Sciatic nerve (tissue), 2 donors: ENCODE data around the gene LYZL2. TPM values are rescaled to one million over a fixed set of nuclear protein-coding genes. Genes with fewer than 3 reads are reported as not detected.
"Not testable (repeated sequence)": the region's sequence is repeated elsewhere in the genome, so short reads cannot be mapped to it uniquely, and the experiment has no call there.

Experiments used
- ATAC-seq: fragments of 200-7000 bp; cut with Tn5 transposase; one replicate; pipeline ENCODE4 v1.9.1; 2020; ENCODE audit warnings: mild to moderate bottlenecking, moderate library complexity
- DNase-seq: peaks from one replicate; pipeline ENCODE4 v3.0.0-alpha.2; 2020; ENCODE audit warnings: low spot score
- intact Hi-C: fragments of 100-400 bp; cut with DNase I; formaldehyde crosslinking; loops from one replicate; pipeline ENCODE4 v1.14.2; 2022
- total RNA-seq: library from RNA; stranded (reverse); fragmentation: NEBNext Ultra II Directional; extraction: Animal tissue kit (Norgen Biotek cat#: 25700); gene quantifications from one replicate; pipeline ENCODE4 v1.2.1, GENCODE V29; 2021
- donor health status: DM: no; HTN: no; CAD: no.
- donor health status: DM: no; HTN: no; CAD: no.

Gene LYZL2
- total RNA-seq, 1 donor from 2014 or later = not detected

DNA sequence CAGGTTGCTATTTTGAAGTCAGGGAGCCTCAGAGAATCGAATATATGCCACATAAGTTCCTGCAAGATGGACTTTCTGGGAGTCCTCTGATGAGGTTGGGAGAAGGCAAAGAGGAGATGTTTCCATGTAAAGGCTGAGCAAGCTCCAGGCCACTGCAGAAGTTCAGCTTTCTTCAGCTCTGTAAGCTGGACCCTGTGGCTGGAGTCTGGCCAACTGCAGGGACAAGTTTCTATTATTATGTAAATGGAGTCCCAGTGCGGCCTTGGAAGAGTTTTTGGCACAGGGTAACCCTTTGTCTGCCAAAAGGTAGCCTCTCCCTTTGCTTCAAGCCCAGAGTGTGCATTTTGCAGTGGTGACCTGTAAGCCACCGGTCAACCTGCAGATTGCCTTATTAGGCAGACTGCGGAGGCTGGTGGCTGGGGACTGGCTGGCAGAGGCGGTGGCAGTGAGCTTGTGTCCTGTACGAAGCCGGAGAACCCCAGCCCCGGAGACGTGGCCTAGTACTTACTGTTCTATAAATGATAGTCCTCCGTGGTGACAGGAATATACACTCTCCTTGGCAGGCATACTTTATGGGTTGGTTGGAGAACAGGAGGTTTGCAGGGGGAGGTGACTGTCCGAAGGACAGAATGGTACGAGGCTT lies 14.1 kb upstream of the LYZL2 start:
- ATAC-seq = peak; percentile 17
- intact Hi-C loops, DNase-seq: not testable (repeated sequence)

DNA sequence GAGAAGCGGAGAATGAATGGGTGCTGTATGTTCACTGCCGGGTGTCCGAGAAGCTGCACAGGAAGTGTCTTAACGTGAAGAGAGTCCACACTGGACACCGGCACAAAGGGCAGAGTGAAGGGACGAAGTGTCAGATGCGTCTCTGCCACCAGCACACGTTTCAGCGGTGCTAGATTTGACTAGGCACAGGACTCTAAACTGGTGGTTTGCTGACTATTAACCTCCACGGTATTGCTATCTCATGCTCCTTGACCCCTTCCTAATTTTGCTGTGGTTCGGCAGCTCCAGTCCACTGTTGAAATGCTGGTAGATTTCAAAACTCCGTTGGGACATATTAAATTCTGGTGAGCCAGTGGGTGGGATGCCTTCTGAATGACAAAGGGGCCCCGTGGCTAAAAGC lies 13.3 kb upstream of the LYZL2 start:
- DNase-seq, intact Hi-C loops, ATAC-seq: not testable (repeated sequence)

DNA sequence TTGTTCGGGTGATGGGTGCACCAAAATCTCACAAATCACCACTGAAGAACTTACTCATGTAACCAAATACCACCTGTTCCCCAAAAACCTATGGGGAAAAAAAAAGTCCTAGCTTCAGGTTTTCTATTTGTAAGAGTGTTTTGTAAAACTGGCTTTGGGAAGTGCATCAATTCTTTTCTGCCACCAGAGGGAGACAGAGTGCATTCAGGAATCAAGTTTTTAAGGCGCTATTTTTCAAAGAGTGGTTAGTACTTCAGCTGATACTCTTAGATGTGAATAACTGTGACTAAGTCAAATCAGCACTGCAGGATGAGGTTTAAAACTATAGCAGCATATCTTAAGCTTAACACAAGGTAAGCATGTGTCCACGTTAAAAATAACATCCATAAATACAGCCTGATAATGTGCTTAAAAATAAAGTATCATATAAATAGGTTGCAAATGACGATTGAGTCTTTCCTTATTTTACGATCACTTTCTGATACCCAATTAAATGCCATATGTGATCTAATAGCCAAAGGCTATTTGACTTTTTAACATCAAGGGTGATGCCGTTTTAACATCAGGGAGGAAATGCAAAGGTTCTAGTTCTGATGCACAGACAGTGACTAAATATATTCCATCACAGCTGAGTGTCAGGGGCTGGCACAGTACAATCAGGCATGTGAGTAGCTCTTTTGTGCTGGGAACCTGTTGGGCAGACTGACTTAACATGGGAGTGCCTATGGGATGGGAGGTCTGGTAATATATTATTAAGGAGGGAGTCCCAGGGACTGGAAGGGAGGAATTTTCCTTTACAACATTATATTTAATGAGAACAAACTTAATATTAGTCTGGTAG lies 10.6 kb upstream of the LYZL2 start:
- intact Hi-C loops = no loop called here
- no peak for DNase-seq
- no peak for ATAC-seq

DNA sequence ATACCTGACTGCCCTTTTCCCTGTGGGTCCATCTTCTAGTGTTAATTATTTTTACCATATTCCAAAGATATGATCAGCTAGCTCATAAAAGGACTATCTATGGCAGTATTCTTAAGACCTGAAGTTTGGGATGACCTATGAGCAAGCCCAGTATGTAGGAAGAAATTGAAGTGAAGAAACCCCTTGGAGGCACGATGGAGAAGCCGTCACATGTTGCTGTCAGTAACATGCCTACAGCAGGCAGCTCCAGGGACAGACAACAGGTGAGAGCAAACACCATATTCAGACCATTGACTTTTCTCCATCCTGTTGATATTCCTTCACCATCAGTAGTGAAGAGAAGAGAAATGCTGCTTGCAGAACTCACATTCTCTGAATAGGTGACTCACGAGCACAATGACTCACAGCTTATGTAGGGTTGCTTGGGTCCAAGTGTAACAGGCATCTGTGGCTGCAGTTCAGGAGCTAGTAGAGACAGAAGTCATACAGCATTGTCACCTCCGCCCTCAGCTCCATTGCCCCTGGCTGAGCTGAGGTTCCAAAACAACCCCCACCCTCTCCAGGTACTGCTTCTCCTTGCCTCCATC lies 8.4 kb upstream of the LYZL2 start:
- intact Hi-C loops = no loop called here
- ATAC-seq (no peak), DNase-seq (no peak)

DNA sequence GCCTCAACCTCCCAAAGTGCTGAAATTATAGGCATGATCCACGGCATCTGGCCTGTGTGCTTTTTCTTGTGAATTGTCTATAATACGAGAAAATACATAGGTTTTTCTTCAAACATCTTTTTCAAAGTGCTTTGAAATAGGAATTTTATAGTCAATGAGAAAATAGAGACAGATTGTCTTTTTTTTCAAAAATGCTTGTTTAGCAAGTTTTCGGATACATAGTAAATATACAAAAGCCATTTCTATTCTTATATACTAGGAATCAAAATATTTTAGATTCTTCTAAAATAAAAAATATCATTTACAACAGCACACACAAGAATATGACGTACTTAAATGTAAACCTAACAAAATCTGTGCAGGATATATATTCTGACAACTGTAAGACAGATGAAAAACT lies 1.6 kb upstream of the LYZL2 start:
- ATAC-seq = no peak
- DNase-seq = no peak
- intact Hi-C loops = no loop called here

DNA sequence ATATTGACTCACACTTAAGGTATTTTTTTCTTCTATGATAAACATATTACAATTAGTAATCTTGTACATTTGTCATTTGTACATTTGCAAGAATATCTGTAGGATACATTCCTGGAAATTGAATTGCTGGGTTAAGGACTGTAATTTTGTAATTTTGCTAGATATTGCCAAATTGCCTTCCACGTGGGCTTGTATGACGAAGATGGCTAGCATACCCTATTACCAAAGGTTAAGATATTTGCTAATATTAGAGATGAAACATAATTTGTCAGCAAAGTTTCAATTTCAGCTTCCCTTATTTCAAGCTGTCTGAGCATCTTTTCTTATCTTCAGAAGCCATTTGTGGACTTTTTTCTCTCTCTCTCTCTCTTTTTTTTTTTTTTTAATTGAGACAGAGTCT lies 1.0 kb upstream of the LYZL2 start:
- no peak for DNase-seq
- intact Hi-C loops = no loop called here
- ATAC-seq = no peak

DNA sequence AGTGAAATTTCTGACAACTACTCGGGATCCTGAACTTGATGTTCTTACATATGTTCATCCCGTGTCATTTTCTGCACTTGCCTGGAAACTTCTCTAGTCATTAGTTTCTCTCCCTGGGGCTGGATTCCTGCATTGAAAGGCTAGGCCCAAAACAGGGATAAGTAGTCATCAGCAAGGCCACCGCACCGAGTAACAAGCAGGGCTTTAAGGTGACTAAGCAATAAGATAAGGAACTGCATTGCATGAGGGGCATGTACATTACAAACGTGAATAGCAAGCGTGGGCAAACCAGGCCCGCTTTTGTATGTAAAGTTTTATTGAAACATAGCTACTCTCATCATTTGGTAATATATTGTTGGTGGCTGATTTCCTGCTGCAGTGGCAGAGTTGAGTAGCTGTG lies 977 bp downstream of the LYZL2 start:
- DNase-seq, ATAC-seq, intact Hi-C loops: not testable (repeated sequence)

DNA sequence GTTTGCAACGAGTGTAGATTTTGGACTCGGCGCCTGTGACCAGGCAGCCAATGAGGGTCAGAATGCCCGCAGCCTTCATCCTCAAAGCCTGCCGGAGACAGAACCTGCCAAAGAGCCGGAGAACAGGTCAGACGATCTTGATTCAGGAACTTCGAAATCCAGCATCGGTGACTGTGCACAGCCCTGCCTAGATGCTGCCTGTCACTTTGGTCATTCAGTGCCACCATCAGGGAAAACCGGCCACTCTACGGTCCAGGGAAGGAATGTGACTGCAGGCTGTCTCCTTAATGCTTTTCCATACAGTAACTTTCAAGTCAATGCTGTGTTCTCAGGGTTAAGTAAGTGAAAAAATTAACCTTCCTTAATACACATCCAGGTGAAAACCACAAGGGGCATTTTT lies 2.7 kb downstream of the LYZL2 start:
- DNase-seq, ATAC-seq, intact Hi-C loops: not testable (repeated sequence)

DNA sequence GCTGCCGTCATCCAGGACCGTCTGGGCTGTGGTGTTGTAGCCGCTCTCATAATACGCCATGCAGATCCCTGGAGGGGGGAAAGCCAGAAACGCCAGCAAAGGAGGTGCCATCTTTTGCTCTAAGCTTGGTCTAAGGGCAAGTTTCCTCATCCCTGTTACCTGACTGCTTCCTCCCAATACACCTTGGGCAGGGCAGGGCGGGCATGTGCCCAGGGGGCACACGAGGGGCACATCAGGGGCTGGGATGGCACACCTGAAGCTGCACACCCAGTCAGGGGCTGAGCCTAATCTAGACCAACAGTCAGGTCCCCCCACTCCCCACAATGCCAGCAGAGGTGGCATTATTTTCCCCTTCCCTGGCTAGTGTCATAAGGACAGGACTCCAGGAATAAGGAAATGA lies 3.4 kb downstream of the LYZL2 start:
- ATAC-seq, intact Hi-C loops, DNase-seq: not testable (repeated sequence)

DNA sequence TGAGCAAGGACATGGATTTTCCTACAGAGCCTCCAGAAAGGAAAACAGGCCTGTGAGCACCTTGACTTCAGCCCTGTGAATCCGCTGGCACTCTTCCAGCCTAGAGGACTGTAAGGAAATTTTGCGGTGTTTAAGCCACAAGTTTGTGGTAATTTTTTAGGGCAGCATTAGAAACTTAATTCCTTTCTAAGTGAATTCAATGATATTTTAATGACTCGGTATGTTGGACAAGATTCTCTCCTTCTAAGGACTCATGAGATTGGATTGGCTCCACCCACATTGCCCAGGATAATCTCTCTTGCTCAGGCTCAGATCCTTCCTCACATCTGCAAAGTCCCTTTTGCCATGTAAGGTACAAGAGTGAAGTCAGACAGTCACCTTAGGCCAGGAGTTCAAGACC lies 4.5 kb downstream of the LYZL2 start:
- intact Hi-C loops = no loop called here
- DNase-seq (no peak), ATAC-seq (no peak)

DNA sequence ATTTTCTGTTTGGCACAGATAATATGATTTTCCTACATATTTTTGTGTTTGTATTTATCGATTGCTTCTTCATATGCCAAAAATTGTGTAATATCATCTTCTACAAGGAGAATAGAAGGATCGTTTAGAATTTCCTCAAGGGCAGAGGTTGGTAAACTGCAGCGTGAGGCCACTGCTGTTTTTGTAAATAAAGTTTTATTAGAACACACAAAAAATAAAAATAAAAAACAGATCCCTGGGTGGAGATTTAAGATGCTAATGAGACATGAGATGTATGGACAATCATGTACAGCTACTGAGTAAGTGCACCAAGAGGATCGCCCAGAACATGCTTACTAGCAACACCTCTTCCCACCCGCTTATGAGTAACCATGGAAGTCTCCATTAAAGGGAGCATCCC lies 9.6 kb downstream of the LYZL2 start:
- DNase-seq (no peak), ATAC-seq (no peak)
- intact Hi-C loops = no loop called here

DNA sequence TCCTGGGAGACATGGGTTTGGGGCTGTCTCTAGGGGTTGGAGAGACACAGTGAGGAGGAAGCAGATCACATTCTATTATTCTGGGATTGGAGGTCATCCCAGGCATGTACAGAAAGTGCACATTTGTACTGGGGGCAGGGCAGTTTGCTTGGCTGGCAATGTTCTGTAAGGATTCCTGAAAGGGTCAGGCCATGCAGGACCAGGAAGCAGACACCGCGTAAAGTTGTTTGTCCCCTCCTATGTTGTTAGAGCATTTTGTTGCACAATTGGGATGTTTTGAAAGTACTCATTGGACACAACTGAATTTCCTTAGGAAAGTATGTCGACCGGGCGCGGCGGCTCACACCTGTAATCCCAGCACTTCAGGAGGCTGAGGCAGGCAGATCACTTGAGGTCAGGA lies 12.5 kb downstream of the LYZL2 start:
- ATAC-seq (no peak), DNase-seq (no peak)
- intact Hi-C loops = no loop called here

DNA sequence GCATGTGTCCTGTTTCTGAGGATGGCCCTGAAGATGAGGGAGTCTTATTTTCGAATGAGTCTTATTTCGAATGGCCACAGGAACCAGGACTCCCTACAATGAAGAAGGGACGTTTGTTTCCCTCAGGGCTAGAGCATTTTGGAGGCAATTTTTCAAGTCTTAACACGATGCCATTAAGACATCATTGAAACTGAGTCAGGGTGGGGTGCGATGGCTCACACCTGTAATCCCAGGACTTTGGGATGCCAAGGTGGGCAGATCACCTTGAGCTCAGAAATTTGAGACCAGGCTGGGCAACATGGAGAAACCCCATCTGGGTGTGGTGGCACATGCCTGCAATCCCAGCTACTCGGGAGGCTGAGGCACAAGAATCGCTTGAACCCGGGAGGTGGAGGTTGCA lies 18.5 kb downstream of the LYZL2 start:
- ATAC-seq, intact Hi-C loops, DNase-seq: not testable (repeated sequence)

DNA sequence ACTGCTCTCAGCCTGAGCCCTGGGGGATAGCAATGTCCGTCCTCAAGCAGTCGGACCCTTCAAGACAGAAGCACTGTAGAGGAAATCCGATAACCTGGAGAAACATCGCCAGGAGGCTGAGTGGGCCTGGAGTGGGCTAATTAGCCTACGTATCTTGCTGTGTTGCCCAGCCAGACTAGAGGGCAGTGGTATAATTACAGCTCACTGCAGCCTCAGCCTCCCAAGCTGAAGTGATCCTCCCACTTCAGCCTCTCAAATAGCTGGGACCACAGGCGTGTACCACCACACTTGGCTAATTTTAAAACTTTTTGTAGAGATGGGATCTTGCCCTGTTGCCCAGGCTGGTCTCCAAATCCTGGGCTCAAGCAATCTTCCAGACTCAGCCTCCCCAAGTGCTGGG lies 21.7 kb downstream of the LYZL2 start:
- ATAC-seq (no peak), DNase-seq (no peak)
- intact Hi-C loops = no loop called here

DNA sequence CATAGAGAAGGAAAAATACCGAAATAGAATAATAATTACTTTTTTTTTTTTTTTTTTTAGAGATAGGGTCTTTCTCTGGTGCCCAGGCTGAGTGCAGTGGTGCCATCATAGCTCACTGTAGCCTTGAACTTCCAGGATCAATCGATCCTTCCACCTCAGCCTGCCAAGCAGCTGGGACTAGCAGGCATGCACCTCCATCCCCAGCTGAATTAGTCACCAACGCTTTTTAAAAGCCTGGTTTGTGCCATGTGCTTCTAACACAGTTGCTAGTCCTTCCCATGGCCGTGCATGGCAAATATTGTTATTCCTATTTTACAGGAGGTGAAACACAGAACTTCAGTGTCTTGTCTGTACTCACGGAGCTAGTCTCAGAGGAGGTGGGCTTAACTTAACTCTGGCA lies 23.2 kb downstream of the LYZL2 start:
- ATAC-seq (no peak), DNase-seq (no peak)
- intact Hi-C loops = no loop called here

DNA sequence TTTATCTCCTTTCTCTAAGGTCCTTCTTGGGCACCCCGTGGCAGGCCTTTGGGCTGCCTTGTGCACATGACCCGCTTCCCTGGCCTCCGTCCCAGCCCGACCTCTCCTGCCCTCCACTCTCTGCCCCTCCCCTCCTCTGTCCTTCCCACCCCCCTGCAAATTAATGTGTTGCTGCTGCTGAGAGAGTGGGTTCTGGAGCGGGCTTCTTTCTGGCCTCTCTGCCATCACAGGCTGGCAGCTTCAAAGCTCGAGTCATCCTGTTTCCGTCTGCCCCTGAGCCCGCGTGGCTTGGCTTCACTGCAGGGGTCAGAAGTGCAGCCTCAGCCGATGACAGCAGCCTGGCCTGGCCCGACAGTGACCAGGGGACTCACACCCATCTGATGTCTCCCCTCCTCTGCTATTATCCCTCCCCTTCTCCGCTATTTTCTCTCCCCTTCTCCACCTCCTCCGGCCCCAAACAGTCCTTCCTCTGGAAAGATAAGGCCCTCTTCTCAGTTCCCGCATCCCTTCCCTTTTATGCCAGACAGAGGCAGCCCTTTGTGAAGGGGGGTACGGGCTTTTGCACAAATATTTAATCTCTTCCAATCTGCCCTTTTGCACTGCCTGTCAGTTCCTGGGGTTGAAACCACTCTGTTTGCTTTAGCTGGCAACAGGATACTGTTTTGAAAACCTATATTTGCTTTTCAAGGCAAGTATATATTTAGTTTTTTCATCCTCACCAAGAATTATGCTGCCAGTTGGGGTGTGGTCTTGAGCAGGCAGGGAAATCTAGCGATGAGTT lies 24.0 kb downstream of the LYZL2 start:
- peak; percentile 76 for ATAC-seq
- DNase-seq, intact Hi-C loops: not testable (repeated sequence)

DNA sequence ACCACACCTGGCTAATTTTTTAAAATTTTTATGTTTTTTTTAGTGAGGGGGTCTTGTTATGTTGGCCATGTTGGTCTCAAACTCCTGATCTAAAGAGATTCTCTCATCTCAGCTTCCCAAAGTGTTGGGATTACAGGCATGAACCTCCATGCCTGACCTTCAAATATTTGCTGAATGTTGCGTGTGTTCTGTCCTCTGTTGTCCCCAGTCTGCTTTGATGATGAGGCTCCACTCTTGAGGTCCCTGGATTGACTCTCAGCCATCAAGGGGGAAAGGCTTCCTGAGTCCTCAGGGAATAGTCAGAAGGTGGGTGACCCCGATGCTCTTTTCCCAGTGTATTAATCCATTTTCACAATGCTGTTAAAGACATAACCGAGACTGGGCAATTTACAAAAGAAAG lies 26.0 kb downstream of the LYZL2 start:
- intact Hi-C loops = no loop called here
- ATAC-seq (no peak), DNase-seq (no peak)

DNA sequence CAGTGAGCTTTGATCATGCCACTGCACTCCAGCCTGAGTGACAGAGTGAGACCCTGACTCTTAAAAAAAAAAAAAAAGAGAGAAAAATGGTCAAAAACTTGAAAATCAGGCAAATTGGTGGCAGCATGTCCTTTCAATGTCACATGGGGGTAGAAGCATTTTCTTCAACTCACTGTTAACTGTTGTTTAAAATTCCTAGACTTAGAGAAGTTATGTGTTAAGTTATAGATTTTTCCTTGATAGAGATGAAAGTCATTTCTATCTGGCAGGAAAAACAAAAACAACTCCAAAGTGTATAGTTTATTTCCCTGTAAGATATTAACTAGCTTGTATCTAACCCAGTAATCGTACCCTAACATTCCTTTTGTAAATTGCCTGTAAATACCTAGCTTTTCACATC lies 26.8 kb downstream of the LYZL2 start:
- intact Hi-C loops = no loop called here
- DNase-seq = no peak
- ATAC-seq = no peak

DNA sequence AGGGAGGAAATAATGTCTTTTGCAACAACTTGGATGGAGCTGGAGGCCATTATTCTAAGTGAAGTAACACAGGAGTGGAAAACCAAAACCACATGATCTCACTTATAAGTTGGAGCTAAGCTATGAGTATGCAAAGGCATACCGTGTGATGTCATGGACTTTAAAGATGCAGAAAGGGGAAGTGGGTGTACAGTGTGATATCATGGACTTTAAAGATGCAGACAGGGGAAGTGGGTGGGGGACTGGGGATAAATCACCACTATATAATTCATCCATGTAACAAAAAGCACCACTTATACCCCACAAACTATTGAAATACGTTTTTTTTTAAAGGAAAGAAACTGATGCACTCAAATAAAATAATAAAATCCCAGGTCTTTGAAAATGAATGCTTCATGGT lies 29.5 kb downstream of the LYZL2 start:
- intact Hi-C loops = no loop called here
- no peak for ATAC-seq
- DNase-seq = no peak
